Peyer's patch (tissue), 4 donors: ENCODE data around the gene CSRP2. TPM values are rescaled to one million over a fixed set of nuclear protein-coding genes. Genes with fewer than 3 reads are reported as not detected.

Experiments
- DNase-seq, 3 donors: peaks; one replicate each; pipeline ENCODE4 v3.0.0-alpha.2; 2017 to 2019
- H3K27ac ChIP-seq, 4 donors: fragments of 200-600 bp; sonication (generic); one replicate each; pipeline ENCODE4 v1.5.1; 2016 to 2019
- H3K27me3 ChIP-seq, 2 donors: fragments of 200-600 bp; sonication (generic); one replicate each; pipeline ENCODE4 v1.5.1; 2019
- H3K36me3 ChIP-seq, 3 donors: fragments of 200-600 bp; sonication (generic); one replicate each; pipeline ENCODE4 v1.5.1; 2016 to 2019
- H3K4me1 ChIP-seq, 4 donors: fragments of 200-600 bp; sonication (generic); one replicate each; pipeline ENCODE4 v1.5.1; 2016 to 2019
- H3K4me3 ChIP-seq, 4 donors: fragments of 200-600 bp; sonication (generic); 1 replicate in 3 of 4; 2 replicates in 1 of 4; pipeline ENCODE4 v1.5.1; 2016 to 2019; ENCODE audit warnings: mild to moderate bottlenecking in 1 of 4
- H3K9me3 ChIP-seq, 4 donors: fragments of 200-600 bp; sonication (generic); one replicate each; pipeline ENCODE4 v1.5.1; 2016 to 2019; ENCODE audit warnings: mild to moderate bottlenecking in 1 of 4
- POLR2A ChIP-seq, 2 donors: fragments of 450-650 bp; IDR thresholded peaks; one replicate each; pipeline ENCODE4 v1.5.1; 2017; ENCODE audit warnings: antibody characterized with exemption in 2 of 2, mild to moderate bottlenecking in 2 of 2, moderate library complexity in 2 of 2
- total RNA-seq, 4 donors: library from RNA; depleted of rRNA; stranded (reverse); fragments of >200 nt; gene quantifications; one replicate each; pipeline ENCODE4 v1.1.0, GENCODE V29; 2016
- TF ChIP-seq, protein P1 (sequence below), 6 experiments: fragments of 450-650 bp in 4 of 6; fragments of 200-600 bp in 2 of 6; sonication (generic) in 1 of 6; IDR thresholded peaks; one replicate each; pipeline ENCODE4 v1.5.1; 2017 to 2019; ENCODE audit warnings: antibody characterized with exemption in 6 of 6, mild to moderate bottlenecking in 3 of 6, moderate library complexity in 1 of 6

CSRP2 gene
- total RNA-seq, 4 donors from 2014 or later = 1.9 to 10.6 (median 8.5) TPM

DNA sequence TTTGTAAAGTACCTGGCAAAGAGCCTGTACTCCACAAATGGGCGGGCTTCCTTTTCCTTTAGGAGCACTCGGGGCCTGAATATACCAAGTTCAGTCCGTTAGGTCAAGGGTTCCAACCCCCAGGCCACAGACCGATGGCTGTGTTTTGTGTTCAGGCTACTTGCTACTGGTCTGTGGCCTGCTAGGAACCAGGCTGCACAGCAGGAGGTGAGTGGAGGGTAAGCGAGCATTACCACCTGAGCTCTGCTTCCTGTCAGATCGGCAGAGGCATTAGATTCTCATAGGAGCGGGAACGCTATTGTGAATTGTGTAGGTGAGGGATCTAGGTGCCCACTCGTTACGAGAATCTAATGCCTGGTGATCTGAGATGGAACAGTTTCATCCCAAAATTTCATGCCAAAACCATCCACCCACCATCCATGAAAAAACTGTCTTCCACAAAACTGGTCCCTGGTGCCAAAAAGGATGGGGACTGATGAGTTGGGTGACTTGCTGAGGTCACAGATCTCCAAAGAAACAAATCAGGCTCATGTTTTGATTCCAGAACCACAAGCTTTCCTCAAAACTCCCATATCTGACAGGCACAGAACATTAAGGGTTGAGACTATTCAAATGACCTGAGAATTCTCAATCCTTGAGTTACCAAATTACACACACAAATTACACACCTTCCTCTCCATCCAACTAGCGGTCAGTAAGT is 4.2 kb downstream of the CSRP2 start:
- no peaks in the 10 kb centered on the region for H3K27me3 ChIP-seq
- no peak overlapping the region for H3K27ac ChIP-seq
- no peaks in the 10 kb centered on the region for H3K9me3 ChIP-seq
- H3K4me3 ChIP-seq = no peak overlapping the region
- DNase-seq = no peak
- no peaks in the 10 kb centered on the region for H3K36me3 ChIP-seq
- H3K4me1 ChIP-seq = peaks cover 0 to 3% (median 0%) of the 10 kb centered on the region in 4 donors
- TF ChIP-seq, protein P1, sequence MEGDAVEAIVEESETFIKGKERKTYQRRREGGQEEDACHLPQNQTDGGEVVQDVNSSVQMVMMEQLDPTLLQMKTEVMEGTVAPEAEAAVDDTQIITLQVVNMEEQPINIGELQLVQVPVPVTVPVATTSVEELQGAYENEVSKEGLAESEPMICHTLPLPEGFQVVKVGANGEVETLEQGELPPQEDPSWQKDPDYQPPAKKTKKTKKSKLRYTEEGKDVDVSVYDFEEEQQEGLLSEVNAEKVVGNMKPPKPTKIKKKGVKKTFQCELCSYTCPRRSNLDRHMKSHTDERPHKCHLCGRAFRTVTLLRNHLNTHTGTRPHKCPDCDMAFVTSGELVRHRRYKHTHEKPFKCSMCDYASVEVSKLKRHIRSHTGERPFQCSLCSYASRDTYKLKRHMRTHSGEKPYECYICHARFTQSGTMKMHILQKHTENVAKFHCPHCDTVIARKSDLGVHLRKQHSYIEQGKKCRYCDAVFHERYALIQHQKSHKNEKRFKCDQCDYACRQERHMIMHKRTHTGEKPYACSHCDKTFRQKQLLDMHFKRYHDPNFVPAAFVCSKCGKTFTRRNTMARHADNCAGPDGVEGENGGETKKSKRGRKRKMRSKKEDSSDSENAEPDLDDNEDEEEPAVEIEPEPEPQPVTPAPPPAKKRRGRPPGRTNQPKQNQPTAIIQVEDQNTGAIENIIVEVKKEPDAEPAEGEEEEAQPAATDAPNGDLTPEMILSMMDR (IDR thresholded peaks at IDR 0.05) = no peak
- no peak for TF ChIP-seq POLR2A (IDR thresholded peaks at IDR 0.05)

DNA sequence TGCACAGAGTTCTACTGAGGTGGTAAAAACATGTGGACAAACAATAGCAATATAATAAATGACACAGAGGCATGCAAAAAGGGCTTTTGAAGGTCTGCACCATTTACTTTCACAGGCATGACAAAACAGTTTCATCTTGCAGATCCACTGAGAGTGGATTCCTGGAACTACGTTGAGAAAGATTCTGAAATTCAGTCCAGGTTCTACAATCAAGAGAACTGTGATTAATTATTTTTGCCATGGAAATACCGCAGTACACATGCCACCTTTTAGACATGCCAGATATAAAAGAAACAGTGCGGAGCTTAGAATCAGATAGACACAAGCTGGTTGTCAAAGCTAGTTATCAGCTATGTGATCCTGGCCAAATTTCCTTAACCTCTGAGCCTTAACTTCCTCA is 4.8 kb downstream of the CSRP2 start:
- Histone ChIP-seq H3K4me3 (no peak overlapping the region), H3K9me3 (no peaks in the 10 kb centered on the region), H3K4me1 (peaks cover 0 to 3% (median 0%) of the 10 kb centered on the region in 4 donors), H3K36me3 (no peaks in the 10 kb centered on the region), H3K27me3 (no peaks in the 10 kb centered on the region), H3K27ac (no peak overlapping the region)
- no peak for DNase-seq
- no peak for TF ChIP-seq POLR2A (IDR thresholded peaks at IDR 0.05)
- TF ChIP-seq, protein P1 (IDR thresholded peaks at IDR 0.05) = no peak

DNA sequence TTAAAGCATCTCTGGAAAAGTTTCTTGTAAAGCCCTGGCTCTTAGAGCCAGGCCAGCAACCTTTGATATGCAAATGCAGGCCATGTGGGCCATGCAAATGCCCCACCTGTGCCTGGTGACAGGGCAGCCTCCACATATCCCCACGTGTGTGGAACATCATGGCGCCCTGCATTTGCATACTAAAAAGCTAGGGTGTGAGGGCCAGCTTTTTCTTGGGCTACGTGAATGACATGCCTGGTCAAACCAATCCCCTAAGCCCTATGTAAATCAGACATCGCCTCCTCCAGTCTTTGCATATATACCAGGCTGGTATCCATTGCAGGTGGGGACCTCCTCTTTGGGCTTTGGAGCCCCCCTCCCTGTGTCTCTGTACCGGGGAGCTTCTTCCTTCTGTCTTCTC is 6.4 kb downstream of the CSRP2 start:
- H3K4me1 ChIP-seq = no peaks in the 10 kb centered on the region
- no peaks in the 10 kb centered on the region for H3K9me3 ChIP-seq
- no peak overlapping the region for H3K27ac ChIP-seq
- TF ChIP-seq POLR2A (IDR thresholded peaks at IDR 0.05) = no peak
- TF ChIP-seq, protein P1 (IDR thresholded peaks at IDR 0.05) = no peak
- no peak for DNase-seq
- no peak overlapping the region for H3K4me3 ChIP-seq
- H3K36me3 ChIP-seq = no peaks in the 10 kb centered on the region
- H3K27me3 ChIP-seq = no peaks in the 10 kb centered on the region

DNA sequence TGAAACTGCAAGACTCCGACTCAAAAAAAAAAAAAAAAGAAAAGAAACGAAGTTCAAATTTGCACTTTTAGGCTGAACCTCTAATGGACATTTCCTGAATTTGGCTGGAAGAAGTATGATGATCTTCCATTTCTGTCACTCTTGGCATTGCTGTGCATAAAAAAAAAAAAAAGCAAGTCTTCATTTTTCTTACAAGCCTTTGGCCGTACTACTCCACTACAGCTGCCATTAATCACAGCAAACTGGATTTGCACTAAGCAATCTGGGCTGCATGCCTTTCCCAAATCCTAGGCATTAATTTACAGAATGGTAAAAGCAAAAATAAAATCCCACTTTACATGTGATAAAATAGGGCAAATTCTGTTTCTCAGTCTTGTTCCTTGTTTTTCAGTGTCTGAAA is 7.1 kb downstream of the CSRP2 start:
- no peaks in the 10 kb centered on the region for H3K9me3 ChIP-seq
- no peak for DNase-seq
- no peaks in the 10 kb centered on the region for H3K27me3 ChIP-seq
- TF ChIP-seq POLR2A (IDR thresholded peaks at IDR 0.05) = no peak
- TF ChIP-seq, protein P1 (IDR thresholded peaks at IDR 0.05) = no peak
- H3K36me3 ChIP-seq = no peaks in the 10 kb centered on the region
- no peak overlapping the region for H3K27ac ChIP-seq
- H3K4me1 ChIP-seq = no peaks in the 10 kb centered on the region
- H3K4me3 ChIP-seq = no peak overlapping the region

DNA sequence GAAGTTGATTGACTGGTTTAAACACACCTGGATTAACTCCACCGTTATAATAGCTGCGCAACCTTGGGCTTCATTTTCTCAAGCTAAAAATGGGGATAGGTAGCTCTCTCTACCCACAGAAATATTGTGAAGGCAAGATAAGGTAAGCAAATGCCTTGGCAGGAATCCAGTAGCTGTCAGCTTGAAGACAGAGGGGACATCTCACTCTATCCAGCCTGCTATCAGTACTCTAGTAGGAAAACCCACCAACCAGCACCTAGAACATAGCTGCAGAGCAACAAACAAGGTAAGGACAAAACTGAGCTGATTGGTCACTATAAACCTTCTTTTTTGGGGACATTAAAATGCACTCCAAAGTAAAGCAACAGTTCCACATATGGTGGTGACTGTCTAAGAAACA is 7.7 kb downstream of the CSRP2 start:
- no peaks in the 10 kb centered on the region for H3K4me1 ChIP-seq
- no peak for DNase-seq
- H3K4me3 ChIP-seq = no peak overlapping the region
- TF ChIP-seq, protein P1 (IDR thresholded peaks at IDR 0.05) = no peak
- TF ChIP-seq POLR2A (IDR thresholded peaks at IDR 0.05) = no peak
- H3K27ac ChIP-seq = no peak overlapping the region
- no peaks in the 10 kb centered on the region for H3K36me3 ChIP-seq
- no peaks in the 10 kb centered on the region for H3K27me3 ChIP-seq
- H3K9me3 ChIP-seq = no peaks in the 10 kb centered on the region
